Breast epithelium (tissue), 4 donors: ENCODE results near the gene C18orf54. TPM values are rescaled to one million over a fixed set of nuclear protein-coding genes. Genes with fewer than 3 reads are reported as not detected.
"Not testable (repeated sequence)": the region's sequence is repeated elsewhere in the genome, so short reads cannot be mapped to it uniquely, and the experiment has no call there.

Experiments
- DNase-seq, 2 donors: peaks; one replicate each; pipeline ENCODE4 v3.0.0-alpha.2; 2019; ENCODE audit warnings: low spot score in 2 of 2
- H3K27ac ChIP-seq, 2 donors: fragments of 200-600 bp; sonication (generic) in 1 of 2; one replicate each; pipeline ENCODE4 v1.5.1; 2016 to 2019; ENCODE audit warnings: mild to moderate bottlenecking in 1 of 2
- H3K27me3 ChIP-seq, 2 donors: fragments of 200-600 bp; sonication (generic) in 1 of 2; one replicate each; pipeline versions ENCODE4 v1.5.1 to v1.6.0; 2017 to 2019; ENCODE audit warnings: control low read depth in 1 of 2, mild to moderate bottlenecking in 1 of 2
- H3K36me3 ChIP-seq: fragments of 200-600 bp; one replicate; pipeline ENCODE4 v1.5.1; 2019
- H3K4me1 ChIP-seq, 2 donors: fragments of 200-600 bp; sonication (generic); one replicate each; pipeline ENCODE4 v1.5.1; 2016 to 2019; ENCODE audit warnings: control low read depth in 1 of 2
- H3K4me3 ChIP-seq, 3 donors: fragments of 200-600 bp; sonication (generic); 1 replicate in 2 of 3; 2 replicates in 1 of 3; pipeline ENCODE4 v1.5.1; 2016 to 2019; ENCODE audit warnings: mild to moderate bottlenecking in 3 of 3, moderate library complexity in 2 of 3
- H3K9me3 ChIP-seq, 2 donors: fragments of 200-600 bp; sonication (generic) in 1 of 2; one replicate each; pipeline ENCODE4 v1.5.1; 2016 to 2019; ENCODE audit warnings: control low read depth in 1 of 2
- CTCF ChIP-seq, 3 donors: fragments of 450-650 bp; IDR thresholded peaks; one replicate each; pipeline ENCODE4 v1.5.1; 2016 to 2017; ENCODE audit warnings: antibody characterized with exemption in 3 of 3, mild to moderate bottlenecking in 3 of 3, moderate library complexity in 3 of 3
- POLR2A ChIP-seq: fragments of 450-650 bp; IDR thresholded peaks from one replicate; pipeline ENCODE4 v1.6.1; 2016; ENCODE audit warnings: antibody characterized with exemption, mild to moderate bottlenecking, moderate library complexity
- POLR2AphosphoS5 ChIP-seq, 3 donors: sonication (generic); formaldehyde crosslinking; IDR thresholded peaks; one replicate each; pipeline ENCODE4 v1.6.1; 2017; ENCODE audit warnings: antibody characterized with exemption in 3 of 3
- intact Hi-C: fragments of 100-400 bp; cut with DNase I; formaldehyde crosslinking; loops from one replicate; pipeline ENCODE4 v1.15.1; 2023; ENCODE audit warnings: low total_unique reads
- total RNA-seq, 3 donors: library from RNA; depleted of rRNA; stranded (reverse); fragments of >200 nt; gene quantifications; one replicate each; pipeline ENCODE4 v1.1.0, GENCODE V29; 2016

C18orf54 gene
- total RNA-seq = 1 to 10 TPM; 1.3 to 2.3 (median 2.1) TPM

GRCh38 chr18:54357660-54358494, at the start of gene C18orf54, which contains the start of gene STARD6:
TSS of gene C18orf54 (plus strand) at chr18:54357906. CDS start at chr18:54360573, 2,667 bp downstream.
TSS of gene STARD6 (minus strand) at chr18:54357858. CDS start at chr18:54354573, 3,285 bp downstream.
- peak within 1 kb of the TSS; percentile 54 to 74 for H3K27ac ChIP-seq

GRCh38 chr18:54309564-54309963, 48.1 kb upstream of the C18orf54 start:
- H3K9me3 ChIP-seq, H3K36me3 ChIP-seq, DNase-seq, intact Hi-C loops, H3K4me3 ChIP-seq, H3K4me1 ChIP-seq, H3K27me3 ChIP-seq, H3K27ac ChIP-seq: not testable (repeated sequence)

More at GRCh38 chr18:54357660-54358494, at the start of gene C18orf54, which contains the start of gene STARD6:
- TF ChIP-seq POLR2A (no peak), CTCF (IDR thresholded peaks at IDR 0.05) (no peak), POLR2AphosphoS5 (IDR thresholded peaks at IDR 0.05) (peak in 2 of 3 donors; percentile 26 to 27)
- intact Hi-C loops = no loop called here
- Histone ChIP-seq H3K4me1 (no peaks in the 10 kb centered on the region), H3K4me3 (peak within 1 kb of the TSS; percentile 63 to 89 (median 67)), H3K36me3 (no peaks in the 10 kb centered on the region), H3K27me3 (no peaks in the 10 kb centered on the region), H3K9me3 (no peaks in the 10 kb centered on the region)
- DNase-seq = peak; percentile 77 to 78

GRCh38 chr18:54316071-54316820, 41.5 kb upstream of the C18orf54 start:
- no peaks in the 10 kb centered on the region for H3K27me3 ChIP-seq
- H3K27ac ChIP-seq = no peak overlapping the region
- intact Hi-C loops = no loop called here
- H3K4me1 ChIP-seq = no peaks in the 10 kb centered on the region
- H3K4me3 ChIP-seq = no peak overlapping the region
- TF ChIP-seq POLR2A = no peak
- no peak for TF ChIP-seq CTCF (IDR thresholded peaks at IDR 0.05)
- TF ChIP-seq POLR2AphosphoS5 (IDR thresholded peaks at IDR 0.05) = no peak
- peaks cover 0 to 4% of the 10 kb centered on the region in 2 donors for H3K9me3 ChIP-seq
- DNase-seq = no peak
- no peaks in the 10 kb centered on the region for H3K36me3 ChIP-seq

GRCh38 chr18:54323561-54323960, 34.1 kb upstream of the C18orf54 start:
- Histone ChIP-seq H3K36me3 (peaks cover 6% of the 10 kb centered on the region), H3K9me3 (no peaks in the 10 kb centered on the region), H3K4me3 (no peak overlapping the region), H3K27me3 (no peaks in the 10 kb centered on the region), H3K4me1 (no peaks in the 10 kb centered on the region), H3K27ac (no peak overlapping the region)
- DNase-seq = no peak
- TF ChIP-seq CTCF (IDR thresholded peaks at IDR 0.05) (no peak), POLR2AphosphoS5 (IDR thresholded peaks at IDR 0.05) (no peak), POLR2A (no peak)
- intact Hi-C loops = no loop called here

GRCh38 chr18:54323970-54324369, 33.7 kb upstream of the C18orf54 start:
- Histone ChIP-seq H3K9me3 (no peaks in the 10 kb centered on the region), H3K27ac (no peak overlapping the region), H3K4me1 (no peaks in the 10 kb centered on the region), H3K4me3 (no peak overlapping the region), H3K36me3 (peaks cover 6% of the 10 kb centered on the region), H3K27me3 (no peaks in the 10 kb centered on the region)
- no peak for DNase-seq
- intact Hi-C loops = no loop called here
- TF ChIP-seq POLR2A = no peak
- TF ChIP-seq CTCF (IDR thresholded peaks at IDR 0.05) = no peak
- no peak for TF ChIP-seq POLR2AphosphoS5 (IDR thresholded peaks at IDR 0.05)
